ENCODE data around the gene PPRC1. TPM values are rescaled to one million over a fixed set of nuclear protein-coding genes. Genes with fewer than 3 reads are reported as not detected.

The PPRC1 gene
- total RNA-seq, 2 donors from 2014 or later = 19.8 to 24.4 TPM

DNA sequence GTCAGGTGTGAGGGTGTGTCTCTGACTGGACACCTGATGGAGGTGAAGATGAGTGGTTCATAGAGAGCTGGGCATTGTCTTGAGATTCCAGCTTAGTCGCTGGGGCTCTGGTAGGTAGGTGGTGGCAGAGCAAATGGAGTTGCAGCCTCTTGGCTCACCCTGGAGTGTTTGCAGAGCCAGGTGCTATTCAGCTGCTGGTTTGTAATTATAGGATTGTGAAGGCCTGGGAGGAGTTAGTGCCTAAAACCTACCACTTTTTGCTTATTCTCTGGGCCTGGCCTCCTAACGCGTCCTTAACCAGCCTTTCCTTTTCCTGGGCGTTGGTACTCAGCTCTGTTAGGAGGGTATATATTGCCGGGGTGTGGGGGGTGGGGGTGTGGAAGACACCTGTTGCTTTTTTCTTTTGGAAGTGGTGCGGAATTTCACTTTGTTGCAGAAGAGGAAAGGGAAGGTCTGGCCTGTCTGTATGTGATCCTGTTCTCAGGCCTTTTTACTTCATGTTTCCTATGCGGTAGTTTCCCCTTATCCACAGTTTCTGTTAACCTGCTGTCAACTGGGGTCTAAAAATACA lies 3.2 kb downstream of the PPRC1 start:
- WGBS = 87% methylated on average over 7 of the region's 7 CpGs
- TF ChIP-seq POLR2A (IDR thresholded peaks at IDR 0.05) (no peak), POLR2AphosphoS5 (IDR thresholded peaks at IDR 0.05) (no peak)
- TF ChIP-seq, protein P1, sequence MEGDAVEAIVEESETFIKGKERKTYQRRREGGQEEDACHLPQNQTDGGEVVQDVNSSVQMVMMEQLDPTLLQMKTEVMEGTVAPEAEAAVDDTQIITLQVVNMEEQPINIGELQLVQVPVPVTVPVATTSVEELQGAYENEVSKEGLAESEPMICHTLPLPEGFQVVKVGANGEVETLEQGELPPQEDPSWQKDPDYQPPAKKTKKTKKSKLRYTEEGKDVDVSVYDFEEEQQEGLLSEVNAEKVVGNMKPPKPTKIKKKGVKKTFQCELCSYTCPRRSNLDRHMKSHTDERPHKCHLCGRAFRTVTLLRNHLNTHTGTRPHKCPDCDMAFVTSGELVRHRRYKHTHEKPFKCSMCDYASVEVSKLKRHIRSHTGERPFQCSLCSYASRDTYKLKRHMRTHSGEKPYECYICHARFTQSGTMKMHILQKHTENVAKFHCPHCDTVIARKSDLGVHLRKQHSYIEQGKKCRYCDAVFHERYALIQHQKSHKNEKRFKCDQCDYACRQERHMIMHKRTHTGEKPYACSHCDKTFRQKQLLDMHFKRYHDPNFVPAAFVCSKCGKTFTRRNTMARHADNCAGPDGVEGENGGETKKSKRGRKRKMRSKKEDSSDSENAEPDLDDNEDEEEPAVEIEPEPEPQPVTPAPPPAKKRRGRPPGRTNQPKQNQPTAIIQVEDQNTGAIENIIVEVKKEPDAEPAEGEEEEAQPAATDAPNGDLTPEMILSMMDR (IDR thresholded peaks at IDR 0.05) = no peak
- H3K36me3 ChIP-seq = peaks cover 0 to 17% of the 10 kb centered on the region in 2 donors
- H3K4me1 ChIP-seq (replicated peaks) = peaks cover 8% of the 10 kb centered on the region
- intact Hi-C loops (cut with DNase I) = no loop called here
- no peaks in the 10 kb centered on the region for H3K9me3 ChIP-seq
- H3K27ac ChIP-seq = no peak overlapping the region
- H3K4me3 ChIP-seq = no peak overlapping the region
- H3K27me3 ChIP-seq (replicated peaks; ENCODE audit: insufficient read depth) = no peaks in the 10 kb centered on the region
- no peak for DNase-seq (ENCODE audit: low spot score)

DNA sequence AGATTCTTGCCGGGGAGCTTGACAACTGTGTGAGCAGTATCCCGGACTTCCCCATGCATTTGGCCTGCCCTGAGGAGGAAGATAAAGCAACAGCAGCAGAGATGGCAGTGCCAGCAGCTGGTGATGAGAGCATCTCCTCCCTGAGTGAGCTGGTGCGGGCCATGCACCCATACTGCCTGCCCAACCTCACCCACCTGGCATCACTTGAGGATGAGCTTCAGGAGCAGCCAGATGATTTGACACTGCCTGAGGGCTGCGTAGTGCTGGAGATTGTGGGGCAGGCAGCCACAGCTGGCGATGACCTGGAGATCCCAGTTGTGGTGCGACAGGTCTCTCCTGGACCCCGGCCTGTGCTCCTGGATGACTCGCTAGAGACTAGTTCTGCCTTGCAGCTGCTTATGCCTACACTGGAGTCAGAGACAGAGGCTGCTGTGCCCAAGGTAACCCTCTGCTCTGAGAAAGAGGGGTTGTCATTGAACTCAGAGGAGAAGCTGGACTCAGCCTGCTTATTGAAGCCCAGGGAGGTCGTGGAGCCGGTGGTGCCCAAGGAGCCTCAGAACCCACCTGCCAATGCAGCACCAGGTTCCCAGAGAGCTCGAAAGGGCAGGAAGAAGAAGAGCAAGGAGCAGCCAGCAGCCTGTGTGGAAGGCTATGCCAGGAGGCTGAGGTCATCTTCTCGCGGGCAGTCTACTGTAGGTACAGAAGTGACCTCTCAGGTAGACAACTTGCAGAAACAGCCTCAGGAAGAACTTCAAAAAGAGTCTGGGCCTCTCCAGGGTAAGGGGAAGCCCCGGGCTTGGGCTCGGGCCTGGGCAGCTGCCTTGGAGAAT lies 6.7 kb downstream of the PPRC1 start:
- no peaks in the 10 kb centered on the region for H3K27me3 ChIP-seq (replicated peaks; ENCODE audit: insufficient read depth)
- DNase-seq (ENCODE audit: low spot score) = no peak
- 97% methylated on average over 14 of the region's 15 CpGs for WGBS
- H3K9me3 ChIP-seq = no peaks in the 10 kb centered on the region
- H3K4me1 ChIP-seq (replicated peaks) = no peaks in the 10 kb centered on the region
- H3K36me3 ChIP-seq = peaks cover 0 to 17% of the 10 kb centered on the region in 2 donors
- H3K27ac ChIP-seq = no peak overlapping the region
- intact Hi-C loops (cut with DNase I) = no loop called here
- no peak for TF ChIP-seq POLR2A (IDR thresholded peaks at IDR 0.05)
- TF ChIP-seq, protein P1 (IDR thresholded peaks at IDR 0.05) = no peak
- no peak for TF ChIP-seq POLR2AphosphoS5 (IDR thresholded peaks at IDR 0.05)
- no peak overlapping the region for H3K4me3 ChIP-seq

DNA sequence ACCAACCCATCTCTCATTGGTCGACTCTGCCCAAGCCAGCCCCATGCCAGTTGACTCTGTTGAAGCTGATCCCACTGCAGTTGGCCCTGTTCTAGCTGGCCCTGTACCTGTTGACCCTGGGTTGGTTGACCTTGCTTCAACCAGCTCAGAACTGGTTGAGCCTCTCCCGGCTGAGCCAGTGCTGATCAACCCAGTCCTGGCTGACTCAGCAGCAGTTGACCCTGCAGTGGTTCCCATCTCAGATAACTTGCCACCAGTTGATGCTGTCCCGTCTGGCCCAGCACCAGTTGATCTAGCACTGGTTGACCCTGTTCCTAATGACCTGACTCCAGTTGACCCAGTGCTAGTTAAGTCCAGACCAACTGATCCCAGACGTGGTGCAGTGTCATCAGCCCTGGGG lies 7.4 kb downstream of the PPRC1 start:
- H3K27me3 ChIP-seq (replicated peaks; ENCODE audit: insufficient read depth) = no peaks in the 10 kb centered on the region
- no peak overlapping the region for H3K27ac ChIP-seq
- no peaks in the 10 kb centered on the region for H3K4me1 ChIP-seq (replicated peaks)
- H3K36me3 ChIP-seq = peaks cover 0 to 17% of the 10 kb centered on the region in 2 donors
- no peak overlapping the region for H3K4me3 ChIP-seq
- 90% methylated on average over 4 of the region's 4 CpGs for WGBS
- no peaks in the 10 kb centered on the region for H3K9me3 ChIP-seq
- intact Hi-C loops (cut with DNase I) = no loop called here
- TF ChIP-seq POLR2AphosphoS5 (IDR thresholded peaks at IDR 0.05) (no peak), POLR2A (IDR thresholded peaks at IDR 0.05) (no peak)
- TF ChIP-seq, protein P1 (IDR thresholded peaks at IDR 0.05) = no peak
- no peak for DNase-seq (ENCODE audit: low spot score)

GRCh38 chr10:102140913-102141540 lies 8.2 kb downstream of the PPRC1 start:
- no peak overlapping the region for H3K4me3 ChIP-seq
- intact Hi-C loops (cut with DNase I) = no loop called here
- no peak for TF ChIP-seq POLR2AphosphoS5 (IDR thresholded peaks at IDR 0.05)
- no peak for TF ChIP-seq POLR2A (IDR thresholded peaks at IDR 0.05)
- TF ChIP-seq, protein P1 (IDR thresholded peaks at IDR 0.05) = no peak
- no peaks in the 10 kb centered on the region for H3K27me3 ChIP-seq (replicated peaks; ENCODE audit: insufficient read depth)
- no peaks in the 10 kb centered on the region for H3K4me1 ChIP-seq (replicated peaks)
- H3K9me3 ChIP-seq = no peaks in the 10 kb centered on the region
- no peak for DNase-seq (ENCODE audit: low spot score)
- WGBS = 89% methylated on average over 5 of the region's 5 CpGs
- H3K27ac ChIP-seq = no peak overlapping the region
- H3K36me3 ChIP-seq = peaks cover 0 to 17% of the 10 kb centered on the region in 2 donors

Measured in prostate gland (tissue), 2 donors.